Measurements from ENCODE around the gene SLC24A5.

The SLC24A5 gene

GRCh38 chr15:48096813-48097212, 24.0 kb upstream of the SLC24A5 start:
- intact Hi-C loops (cut with micrococcal nuclease) = no loop called here
- Mint-ChIP-seq H3K27me3 (peaks cover 1% of the 10 kb centered on the region), H3K4me1 (ENCODE audit: low read depth) (no peaks in the 10 kb centered on the region), H3K4me3 (no peak overlapping the region), H3K27ac (no peak overlapping the region), H3K36me3 (ENCODE audit: low read depth) (no peaks in the 10 kb centered on the region), H3K9me3 (no peaks in the 10 kb centered on the region)

- no peaks in the 10 kb centered on the region for H3K4me1 Mint-ChIP-seq (ENCODE audit: low read depth)
- H3K9me3 Mint-ChIP-seq = no peaks in the 10 kb centered on the region
- peaks cover 1% of the 10 kb centered on the region for H3K27me3 Mint-ChIP-seq
- H3K4me3 Mint-ChIP-seq = no peak overlapping the region
- intact Hi-C loops (cut with micrococcal nuclease) = no loop called here
- H3K27ac Mint-ChIP-seq = no peak overlapping the region
- no peaks in the 10 kb centered on the region for H3K36me3 Mint-ChIP-seq (ENCODE audit: low read depth)
Measured at GRCh38 chr15:48097264-48097663, 23.5 kb upstream of the SLC24A5 start.

GRCh38 chr15:48101376-48101961, 19.3 kb upstream of the SLC24A5 start:
- Mint-ChIP-seq H3K4me1 (ENCODE audit: low read depth) (no peaks in the 10 kb centered on the region), H3K9me3 (no peaks in the 10 kb centered on the region), H3K36me3 (ENCODE audit: low read depth) (no peaks in the 10 kb centered on the region), H3K27ac (no peak overlapping the region), H3K27me3 (peaks cover 4% of the 10 kb centered on the region), H3K4me3 (no peak overlapping the region)
- intact Hi-C loops (cut with micrococcal nuclease) = no loop called here

- H3K4me1 Mint-ChIP-seq (ENCODE audit: low read depth) = no peaks in the 10 kb centered on the region
- no peak overlapping the region for H3K27ac Mint-ChIP-seq
- intact Hi-C loops (cut with micrococcal nuclease) = no loop called here
- H3K36me3 Mint-ChIP-seq (ENCODE audit: low read depth) = no peaks in the 10 kb centered on the region
- H3K4me3 Mint-ChIP-seq = no peak overlapping the region
- H3K27me3 Mint-ChIP-seq = peaks cover 5% of the 10 kb centered on the region
- H3K9me3 Mint-ChIP-seq = no peaks in the 10 kb centered on the region
Measured at GRCh38 chr15:48102167-48102566, 18.6 kb upstream of the SLC24A5 start.

- Mint-ChIP-seq H3K27me3 (peaks cover 5% of the 10 kb centered on the region), H3K9me3 (no peaks in the 10 kb centered on the region), H3K4me3 (no peak overlapping the region), H3K4me1 (ENCODE audit: low read depth) (no peaks in the 10 kb centered on the region), H3K27ac (no peak overlapping the region), H3K36me3 (ENCODE audit: low read depth) (no peaks in the 10 kb centered on the region)
- intact Hi-C loops (cut with micrococcal nuclease) = no loop called here
Measured at GRCh38 chr15:48103647-48104046, 17.1 kb upstream of the SLC24A5 start.

GRCh38 chr15:48105936-48106335, 14.9 kb upstream of the SLC24A5 start:
- Mint-ChIP-seq H3K4me1 (ENCODE audit: low read depth) (no peaks in the 10 kb centered on the region), H3K27ac (no peak overlapping the region), H3K27me3 (peaks cover 4% of the 10 kb centered on the region), H3K9me3 (no peaks in the 10 kb centered on the region), H3K36me3 (ENCODE audit: low read depth) (no peaks in the 10 kb centered on the region), H3K4me3 (no peak overlapping the region)
- intact Hi-C loops (cut with micrococcal nuclease) = no loop called here

- no peaks in the 10 kb centered on the region for H3K4me1 Mint-ChIP-seq (ENCODE audit: low read depth)
- H3K27ac Mint-ChIP-seq = no peak overlapping the region
- intact Hi-C loops (cut with micrococcal nuclease) = no loop called here
- H3K27me3 Mint-ChIP-seq = peaks cover 4% of the 10 kb centered on the region
- H3K36me3 Mint-ChIP-seq (ENCODE audit: low read depth) = no peaks in the 10 kb centered on the region
- H3K4me3 Mint-ChIP-seq = no peak overlapping the region
- H3K9me3 Mint-ChIP-seq = no peaks in the 10 kb centered on the region
Measured at GRCh38 chr15:48109212-48109611, 11.6 kb upstream of the SLC24A5 start.

- Mint-ChIP-seq H3K9me3 (no peaks in the 10 kb centered on the region), H3K27ac (no peak overlapping the region), H3K36me3 (ENCODE audit: low read depth) (no peaks in the 10 kb centered on the region), H3K27me3 (peaks cover 3% of the 10 kb centered on the region), H3K4me3 (no peak overlapping the region), H3K4me1 (ENCODE audit: low read depth) (no peaks in the 10 kb centered on the region)
- intact Hi-C loops (cut with micrococcal nuclease) = no loop called here
Measured at GRCh38 chr15:48109856-48110531, 10.8 kb upstream of the SLC24A5 start.

GRCh38 chr15:48112242-48112641, 8.5 kb upstream of the SLC24A5 start:
- no peaks in the 10 kb centered on the region for H3K36me3 Mint-ChIP-seq (ENCODE audit: low read depth)
- H3K27ac Mint-ChIP-seq = no peak overlapping the region
- intact Hi-C loops (cut with micrococcal nuclease) = no loop called here
- H3K4me3 Mint-ChIP-seq = no peak overlapping the region
- no peaks in the 10 kb centered on the region for H3K9me3 Mint-ChIP-seq
- H3K27me3 Mint-ChIP-seq = peaks cover 4% of the 10 kb centered on the region
- no peaks in the 10 kb centered on the region for H3K4me1 Mint-ChIP-seq (ENCODE audit: low read depth)

GRCh38 chr15:48119277-48119676, 1.5 kb upstream of the SLC24A5 start:
- H3K4me1 Mint-ChIP-seq (ENCODE audit: low read depth) = no peaks in the 10 kb centered on the region
- intact Hi-C loops (cut with micrococcal nuclease) = no loop called here

GRCh38 chr15:48121849-48122248, 1.1 kb downstream of the SLC24A5 start:
- Mint-ChIP-seq H3K9me3 (no peaks in the 10 kb centered on the region), H3K27me3 (peaks cover 6% of the 10 kb centered on the region), H3K4me3 (no peak overlapping the region), H3K27ac (no peak overlapping the region), H3K4me1 (ENCODE audit: low read depth) (no peaks in the 10 kb centered on the region), H3K36me3 (ENCODE audit: low read depth) (no peaks in the 10 kb centered on the region)
- intact Hi-C loops (cut with micrococcal nuclease) = no loop called here

More at GRCh38 chr15:48119277-48119676, 1.5 kb upstream of the SLC24A5 start:
- Mint-ChIP-seq H3K27ac (no peak overlapping the region), H3K9me3 (no peaks in the 10 kb centered on the region), H3K36me3 (ENCODE audit: low read depth) (no peaks in the 10 kb centered on the region), H3K4me3 (no peak overlapping the region), H3K27me3 (peaks cover 7% of the 10 kb centered on the region)

- Mint-ChIP-seq H3K36me3 (ENCODE audit: low read depth) (no peaks in the 10 kb centered on the region), H3K27ac (no peak overlapping the region), H3K9me3 (peaks cover 8% of the 10 kb centered on the region), H3K4me1 (ENCODE audit: low read depth) (no peaks in the 10 kb centered on the region), H3K27me3 (peaks cover 3% of the 10 kb centered on the region), H3K4me3 (no peak overlapping the region)
- intact Hi-C loops (cut with micrococcal nuclease) = no loop called here
Measured at GRCh38 chr15:48126667-48127355, 6.0 kb downstream of the SLC24A5 start.

GRCh38 chr15:48131324-48131723, 10.5 kb downstream of the SLC24A5 start:
- Mint-ChIP-seq H3K36me3 (ENCODE audit: low read depth) (no peaks in the 10 kb centered on the region), H3K9me3 (peaks cover 10% of the 10 kb centered on the region), H3K27ac (no peak overlapping the region), H3K4me3 (no peak overlapping the region), H3K27me3 (no peaks in the 10 kb centered on the region), H3K4me1 (ENCODE audit: low read depth) (no peaks in the 10 kb centered on the region)
- intact Hi-C loops (cut with micrococcal nuclease) = loop anchor here (10.0 kb wide), 1 partner anchor 63 kb away; the partner anchor contains the start of gene CTXN2

- Mint-ChIP-seq H3K4me3 (no peak overlapping the region), H3K27ac (no peak overlapping the region), H3K36me3 (ENCODE audit: low read depth) (no peaks in the 10 kb centered on the region), H3K4me1 (ENCODE audit: low read depth) (no peaks in the 10 kb centered on the region), H3K27me3 (no peaks in the 10 kb centered on the region), H3K9me3 (peaks cover 10% of the 10 kb centered on the region)
- intact Hi-C loops (cut with micrococcal nuclease) = loop anchor here (10.0 kb wide), 1 partner anchor 62 kb away; the partner anchor contains the start of gene CTXN2
Measured at GRCh38 chr15:48132874-48133273, 12.1 kb downstream of the SLC24A5 start.

All from dendritic cell treated with granulocyte-macrophage colony-stimulating factor and Interleukin-4, amounts not matched to agents 40 ng/mL and 50 ng/mL, for 4 days (primary cell).